GM23338 (cell line): ENCODE data around the gene CERS3. TPM values are rescaled to one million over a fixed set of nuclear protein-coding genes. Genes with fewer than 3 reads are reported as not detected.

Experiments used
- ATAC-seq: fragments of 200-7000 bp; cut with Tn5 transposase; 3 replicates; pipeline ENCODE4 v1.9.1; 2020
- DNase-seq: peaks from one replicate; pipeline ENCODE4 v3.0.0-alpha.2; 2015; ENCODE audit warnings: low spot score
- H2AFZ ChIP-seq: fragments of 200-600 bp; sonication (generic); 2 replicates; pipeline ENCODE4 v1.8.0; 2016; ENCODE audit warnings: antibody characterized with exemption, mild to moderate bottlenecking, moderate library complexity
- H3F3A ChIP-seq: fragments of 200-600 bp; sonication (generic); replicated peaks from 2 replicates; pipeline ENCODE4 v1.8.0; 2017; ENCODE audit warnings: antibody characterized with exemption, mixed run types, low read depth
- H3K27ac ChIP-seq: fragments of 200-600 bp; sonication (generic); 2 replicates; pipeline ENCODE4 v1.6.1; 2016; ENCODE audit warnings: low read depth
- H3K27me3 ChIP-seq: fragments of 200-600 bp; sonication (generic); 2 replicates; pipeline ENCODE4 v1.8.0; 2016; ENCODE audit warnings: mild to moderate bottlenecking, mixed run types, moderate library complexity; ENCODE audit not compliant: insufficient read depth
- H3K36me3 ChIP-seq: fragments of 200-600 bp; sonication (generic); 2 replicates; pipeline ENCODE4 v1.8.0; 2016; ENCODE audit warnings: mild to moderate bottlenecking; ENCODE audit not compliant: insufficient read depth
- H3K4me1 ChIP-seq: fragments of 200-600 bp; sonication (generic); 2 replicates; pipeline ENCODE4 v1.8.0; 2016; ENCODE audit warnings: mild to moderate bottlenecking, moderate library complexity; ENCODE audit not compliant: insufficient read depth
- H3K4me2 ChIP-seq: fragments of 200-600 bp; sonication (generic); 2 replicates; pipeline ENCODE4 v1.7.1; 2017; ENCODE audit warnings: mixed run types
- H3K4me3 ChIP-seq: fragments of 200-600 bp; sonication (generic); 2 replicates; pipeline ENCODE4 v1.6.1; 2016; ENCODE audit warnings: mixed run types
- H3K79me2 ChIP-seq: fragments of 200-600 bp; sonication (generic); replicated peaks from 2 replicates; pipeline ENCODE4 v1.8.0; 2017; ENCODE audit warnings: mild to moderate bottlenecking; ENCODE audit not compliant: insufficient read depth
- H3K9me2 ChIP-seq: fragments of 200-600 bp; sonication (generic); 2 replicates; pipeline ENCODE4 v1.8.0; 2017; ENCODE audit not compliant: insufficient read depth
- H4K20me1 ChIP-seq: fragments of 200-600 bp; sonication (generic); replicated peaks from 2 replicates; pipeline ENCODE4 v1.8.0; 2017; ENCODE audit warnings: mild to moderate bottlenecking; ENCODE audit not compliant: insufficient read depth
- H3K27ac Mint-ChIP-seq: 2 replicates; pipeline ENCODE4 v1.8.0; 2020; ENCODE audit warnings: inconsistent platforms, mild to moderate bottlenecking, moderate library complexity, mixed read lengths
- H3K27me3 Mint-ChIP-seq: 3 replicates; pipeline ENCODE4 v1.8.0; 2022; ENCODE audit warnings: low read depth, mild to moderate bottlenecking, moderate library complexity, mixed read lengths, inconsistent platforms; ENCODE audit not compliant: insufficient read depth, poor library complexity
- H3K36me3 Mint-ChIP-seq: 3 replicates; pipeline ENCODE4 v1.8.0; 2021; ENCODE audit warnings: low read depth, mild to moderate bottlenecking, inconsistent platforms, moderate library complexity, mixed read lengths
- H3K4me1 Mint-ChIP-seq: 3 replicates; pipeline ENCODE4 v1.8.0; 2020; ENCODE audit warnings: mild to moderate bottlenecking, inconsistent platforms, mixed read lengths
- H3K4me3 Mint-ChIP-seq: 3 replicates; pipeline ENCODE4 v1.8.0; 2021; ENCODE audit warnings: moderate library complexity, mild to moderate bottlenecking, inconsistent platforms, mixed read lengths
- H3K9me3 Mint-ChIP-seq: 3 replicates; pipeline ENCODE4 v1.8.0; 2020; ENCODE audit warnings: moderate library complexity, mild to moderate bottlenecking, inconsistent platforms, mixed read lengths
- CREB1 ChIP-seq: fragments of 250-450 bp; sonication (Bioruptor Pico); IDR thresholded peaks from 2 replicates; pipeline ENCODE4 v1.5.0; 2020; ENCODE audit warnings: low read depth, mild to moderate bottlenecking, moderate library complexity
- CTCF ChIP-seq, 2 experiments: fragments of 200-600 bp in 1 of 2; sonication (generic) in 1 of 2; conservative IDR thresholded peaks; 2 replicates each; pipeline versions ENCODE4 v1.5.1 to v1.6.1; 2016 to 2017; ENCODE audit warnings: antibody characterized with exemption in 2 of 2, low read depth in 2 of 2, mild to moderate bottlenecking in 2 of 2, moderate library complexity in 1 of 2
- ETS1 ChIP-seq: IDR thresholded peaks from 2 replicates; pipeline ENCODE4 v1.6.1; 2016; ENCODE audit warnings: antibody characterized with exemption
- EZH2 ChIP-seq: fragments of 200-600 bp; sonication (generic); IDR thresholded peaks from one replicate; pipeline ENCODE4 v1.8.0; 2017; ENCODE audit warnings: antibody characterized with exemption, mild to moderate bottlenecking, low read depth; ENCODE audit not compliant: unreplicated experiment
- EZH2phosphoT487 ChIP-seq: fragments of 200-600 bp; sonication (generic); IDR thresholded peaks from one replicate; pipeline ENCODE4 v1.8.1; 2018; ENCODE audit warnings: antibody characterized with exemption; ENCODE audit not compliant: unreplicated experiment
- JUNB ChIP-seq: IDR thresholded peaks from one replicate; pipeline ENCODE4 v1.6.1; 2016; ENCODE audit warnings: antibody characterized with exemption; ENCODE audit not compliant: unreplicated experiment
- NANOG ChIP-seq: IDR thresholded peaks from 2 replicates; pipeline ENCODE4 v1.6.1; 2016; ENCODE audit warnings: antibody characterized with exemption, borderline replicate concordance
- POLR2AphosphoS5 ChIP-seq: IDR thresholded peaks from 2 replicates; pipeline ENCODE4 v1.6.1; 2016; ENCODE audit warnings: antibody characterized with exemption, low read depth
- REST ChIP-seq: IDR thresholded peaks from one replicate; pipeline ENCODE4 v1.6.1; 2018; ENCODE audit warnings: antibody characterized with exemption; ENCODE audit not compliant: unreplicated experiment
- STAT1 ChIP-seq: IDR thresholded peaks from one replicate; pipeline ENCODE4 v1.6.1; 2016; ENCODE audit warnings: antibody characterized with exemption; ENCODE audit not compliant: unreplicated experiment
- ZNF114 ChIP-seq: fragments of 250-450 bp; sonication (Bioruptor Pico); IDR thresholded peaks from 2 replicates; pipeline ENCODE4 v1.5.0; 2020; ENCODE audit warnings: mild to moderate bottlenecking, moderate library complexity
- ZNF331 ChIP-seq: fragments of 250-450 bp; sonication (Bioruptor Pico); IDR thresholded peaks from 2 replicates; pipeline ENCODE4 v1.5.0; 2020; ENCODE audit warnings: low read depth, mild to moderate bottlenecking, moderate library complexity
- polyA plus RNA-seq: library from polyadenylated mRNA; unstranded; fragments of >200 nt; fragmentation: Nextera tagmentation; extraction: Ambion mirVana; gene quantifications from 2 replicates; pipeline ENCODE4 v1.2.1, GENCODE V29; 2016
- total RNA-seq: library from RNA; depleted of rRNA; stranded (reverse); fragments of >200 nt; shearing (Covaris generic); gene quantifications from 2 replicates; pipeline ENCODE4 v1.2.3, GENCODE V29; 2014

Gene CERS3
- total and polyA plus RNA-seq, 2 experiments from 2014 or later, result 1.8 to 2.2 TPM

- no peak for TF ChIP-seq REST
- no peak for TF ChIP-seq ZNF331
These were observed 24.7 kb upstream of the CERS3 start (continued) for GRCh38 chr15:100553468-100553867.

GRCh38 chr15:100547961-100548360, 19.2 kb upstream of the CERS3 start:
- Mint-ChIP-seq H3K4me1 (0 out of 3 replicates have a peak, but pooled peaks cover 3% of the 10 kb centered on the region), H3K9me3 (peaks cover 30% of the 10 kb centered on the region), H3K27ac (no peak overlapping the region), H3K4me3 (no peak overlapping the region), H3K27me3 (no peaks in the 10 kb centered on the region), H3K36me3 (peaks cover 12% of the 10 kb centered on the region; the same call in 2 of the 3 replicates)
- Histone ChIP-seq H3F3A (no peaks in the 10 kb centered on the region), H3K27ac (no peak overlapping the region), H2AFZ (no peak overlapping the region), H3K27me3 (no peaks in the 10 kb centered on the region), H3K36me3 (no peaks in the 10 kb centered on the region; the same call in 1 of the 2 replicates), H3K4me3 (no peak overlapping the region), H3K4me1 (no peaks in the 10 kb centered on the region), H3K4me2 (no peak overlapping the region), H4K20me1 (no peaks in the 10 kb centered on the region), H3K9me2 (no peaks in the 10 kb centered on the region), H3K79me2 (no peaks in the 10 kb centered on the region)
- ATAC-seq, result no peak
- DNase-seq, result no peak
- no peak for TF ChIP-seq STAT1
- TF ChIP-seq ZNF114 (CRISPR knock-in tag), result no peak
- no peak for TF ChIP-seq NANOG
- TF ChIP-seq JUNB, result no peak
- TF ChIP-seq ETS1, result no peak
- TF ChIP-seq POLR2AphosphoS5, result no peak
- TF ChIP-seq CREB1 (CRISPR knock-in tag), result no peak
- TF ChIP-seq CTCF (conservative IDR thresholded peaks at IDR 0.05; ENCODE audit: low read depth in 2 of 2), result no peak
- TF ChIP-seq REST, result no peak
- no peak for TF ChIP-seq EZH2phosphoT487
- TF ChIP-seq EZH2, result no peak
